Neuronal stem cell (in vitro differentiated cells): ENCODE data around the gene MEGF11.

Experiments used
- DNase-seq: peaks from one replicate; pipeline ENCODE4 v3.0.0-alpha.2; 2013; ENCODE audit warnings: low spot score
- H2AFZ ChIP-seq: one replicate; pipeline ENCODE4 v1.6.1; 2013; ENCODE audit warnings: mild to moderate bottlenecking, low read length, inconsistent platforms
- H2AK5ac ChIP-seq: 2 replicates; pipeline ENCODE4 v1.6.1; 2013; ENCODE audit warnings: low read depth, mild to moderate bottlenecking, inconsistent platforms, low read length, moderate library complexity, mixed read lengths
- H2BK120ac ChIP-seq: 2 replicates; pipeline ENCODE4 v1.6.1; 2013; ENCODE audit warnings: low read depth, mild to moderate bottlenecking, inconsistent platforms, low read length, moderate library complexity, mixed read lengths
- H2BK12ac ChIP-seq: one replicate; pipeline ENCODE4 v1.6.1; 2013; ENCODE audit warnings: low read length, inconsistent platforms
- H2BK15ac ChIP-seq: 2 replicates; pipeline ENCODE4 v1.6.1; 2013; ENCODE audit warnings: mild to moderate bottlenecking, low read length, inconsistent platforms, mixed read lengths
- H2BK5ac ChIP-seq: one replicate; pipeline ENCODE4 v1.6.1; 2013; ENCODE audit warnings: inconsistent platforms, mild to moderate bottlenecking, low read length, moderate library complexity
- H3K14ac ChIP-seq: one replicate; pipeline ENCODE4 v1.6.1; 2013; ENCODE audit warnings: low read length, inconsistent platforms
- H3K18ac ChIP-seq: 2 replicates; pipeline ENCODE4 v1.6.1; 2013; ENCODE audit warnings: low read length, inconsistent platforms
- H3K23ac ChIP-seq: 2 replicates; pipeline ENCODE4 v1.6.1; 2013; ENCODE audit warnings: low read depth, mild to moderate bottlenecking, mixed read lengths, low read length, inconsistent platforms; ENCODE audit not compliant: poor library complexity
- H3K27ac ChIP-seq: replicated peaks from 3 replicates; pipeline ENCODE4 v1.5.1; 2013; ENCODE audit warnings: low read length, inconsistent platforms
- H3K27me3 ChIP-seq, 3 experiments: 2 replicates each; pipeline ENCODE4 v1.6.1; 2013; ENCODE audit warnings: low read length in 3 of 3, mild to moderate bottlenecking in 2 of 3, inconsistent platforms in 1 of 3, low read depth in 1 of 3, mixed read lengths in 1 of 3, moderate library complexity in 1 of 3; ENCODE audit not compliant: control insufficient read depth in 3 of 3, insufficient read depth in 3 of 3
- H3K36me3 ChIP-seq, 2 donors: replicated peaks in 1 of 2; 2 replicates each; pipeline ENCODE4 v1.6.1; 2013; ENCODE audit warnings: low read length in 2 of 2; ENCODE audit not compliant: control insufficient read depth in 2 of 2, insufficient read depth in 2 of 2
- H3K4ac ChIP-seq: 2 replicates; pipeline ENCODE4 v1.6.1; 2013; ENCODE audit warnings: inconsistent platforms, mild to moderate bottlenecking, low read length, moderate library complexity
- H3K4me1 ChIP-seq, 2 donors: 1 replicate in 1 of 2; 2 replicates in 1 of 2; pipeline ENCODE4 v1.6.1; 2013; ENCODE audit warnings: low read length in 2 of 2, low read depth in 1 of 2; ENCODE audit not compliant: control insufficient read depth in 2 of 2, insufficient read depth in 1 of 2
- H3K4me2 ChIP-seq: one replicate; pipeline ENCODE4 v1.6.1; 2013; ENCODE audit warnings: mild to moderate bottlenecking, low read length, inconsistent platforms; ENCODE audit not compliant: insufficient read depth, poor library complexity, severe bottlenecking
- H3K4me3 ChIP-seq, 2 donors: 2 replicates each; pipeline ENCODE4 v1.5.1; 2013; ENCODE audit warnings: low read length in 2 of 2, mild to moderate bottlenecking in 2 of 2, inconsistent platforms in 1 of 2, moderate library complexity in 1 of 2
- H3K79me1 ChIP-seq: one replicate; pipeline ENCODE4 v1.6.1; 2013; ENCODE audit warnings: low read depth, mild to moderate bottlenecking, inconsistent platforms, low read length, moderate library complexity
- H3K9ac ChIP-seq: one replicate; pipeline ENCODE4 v1.6.1; 2013; ENCODE audit warnings: mild to moderate bottlenecking, low read depth, low read length, inconsistent platforms; ENCODE audit not compliant: poor library complexity
- H3K9me3 ChIP-seq, 2 donors: replicated peaks in 1 of 2; 2 replicates each; pipeline versions ENCODE3 to v1.6.1; 2013; ENCODE audit warnings: low read length in 2 of 2, mild to moderate bottlenecking in 2 of 2, inconsistent platforms in 1 of 2, low read depth in 1 of 2, mixed read lengths in 1 of 2, moderate library complexity in 1 of 2; ENCODE audit not compliant: control insufficient read depth in 2 of 2, insufficient read depth in 1 of 2
- H4K8ac ChIP-seq: one replicate; pipeline ENCODE4 v1.6.1; 2013; ENCODE audit warnings: low read depth, mild to moderate bottlenecking, inconsistent platforms, low read length, moderate library complexity
- H4K91ac ChIP-seq: one replicate; pipeline ENCODE4 v1.6.1; 2013; ENCODE audit warnings: low read length, low read depth, mild to moderate bottlenecking, inconsistent platforms; ENCODE audit not compliant: poor library complexity
- WGBS, 2 donors: extraction: QIAGEN DNeasy Blood & Tissue Kit; methylation state at CpG; one replicate each; pipeline ENCODE4 v1.1.7; 2013; ENCODE audit warnings: missing lambda C conversion rate in 2 of 2, mixed read lengths in 1 of 2; ENCODE audit not compliant: insufficient read length in 2 of 2, insufficient replicate concordance in 1 of 2; ENCODE audit errors: extremely low coverage in 2 of 2; 5-methylcytosine and 5-hydroxymethylcytosine counted together

MEGF11 gene

DNA sequence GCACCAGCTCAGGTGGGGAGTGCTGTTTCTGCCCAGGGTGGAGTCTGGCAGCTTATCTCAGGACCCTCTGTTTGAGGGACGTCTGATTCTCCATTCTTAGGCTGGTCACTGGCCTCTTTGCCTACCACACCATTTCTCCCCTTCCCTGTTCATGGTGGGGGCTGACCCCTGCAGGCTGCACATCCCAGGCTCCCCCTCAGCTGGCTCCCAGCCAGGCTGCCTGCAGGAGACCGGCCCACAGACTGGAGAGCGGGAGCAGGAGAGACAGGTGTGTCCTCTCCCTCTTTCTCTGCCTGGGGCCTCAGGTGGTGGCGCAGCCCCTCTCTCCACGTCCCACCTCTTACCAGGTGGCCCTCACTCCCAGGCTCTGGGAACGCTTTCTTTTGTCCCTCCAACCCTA lies 323.4 kb downstream of the MEGF11 start:
- Histone ChIP-seq H4K8ac (no peak overlapping the region), H3K4me1 (no peaks in the 10 kb centered on the region), H3K36me3 (no peaks in the 10 kb centered on the region), H2BK12ac (peak overlapping the region; percentile 51), H2BK15ac (no peak overlapping the region), H3K9ac (no peak overlapping the region), H2AFZ (no peak overlapping the region), H3K14ac (no peak overlapping the region), H2BK120ac (no peak overlapping the region), H3K4me3 (no peak overlapping the region), H3K4ac (no peak overlapping the region), H2BK5ac (no peak overlapping the region), H2AK5ac (peak overlapping the region; percentile 26), H3K4me2 (no peak overlapping the region), H4K91ac (no peak overlapping the region), H3K27me3 (no peaks in the 10 kb centered on the region), H3K9me3 (no peaks in the 10 kb centered on the region), H3K23ac (no peak overlapping the region), H3K79me1 (no peaks in the 10 kb centered on the region), H3K18ac (no peak overlapping the region), H3K27ac (no peak overlapping the region)
- no peak for DNase-seq
- no CpG with 5 or more reads among the region's 6 CpGs for WGBS, 2 donors

DNA sequence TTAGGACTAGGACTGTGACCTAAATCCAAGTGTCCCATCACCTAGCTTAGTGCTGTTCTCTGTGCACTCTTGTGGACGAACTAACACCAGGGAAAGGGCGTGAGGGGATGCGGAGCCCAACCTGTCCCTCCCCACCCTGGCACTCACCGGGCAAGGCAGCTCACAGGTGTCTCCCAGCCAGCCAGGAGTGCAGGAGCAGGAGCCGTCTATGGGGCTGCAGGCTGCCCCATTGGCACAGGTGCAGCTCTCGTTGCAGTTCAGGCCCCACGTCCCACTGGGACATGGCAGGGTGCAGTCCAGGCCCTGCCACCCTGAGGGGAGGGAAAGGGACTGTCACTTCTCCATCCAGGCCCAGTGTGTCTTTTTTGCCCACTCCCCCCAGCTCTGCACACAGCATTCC lies 324.0 kb downstream of the MEGF11 start:
- no peak overlapping the region for H3K4me3 ChIP-seq
- no peak overlapping the region for H3K27ac ChIP-seq
- no peak overlapping the region for H3K18ac ChIP-seq
- H2BK12ac ChIP-seq, result no peak overlapping the region
- H3K36me3 ChIP-seq, result no peaks in the 10 kb centered on the region
- H4K91ac ChIP-seq, result no peak overlapping the region
- WGBS, 2 donors, result no CpG with 5 or more reads among the region's 7 CpGs
- no peaks in the 10 kb centered on the region for H3K4me1 ChIP-seq
- no peak overlapping the region for H3K14ac ChIP-seq
- DNase-seq, result no peak
- no peak overlapping the region for H3K9ac ChIP-seq
- peak overlapping the region; percentile 26 for H2AK5ac ChIP-seq
- H2BK5ac ChIP-seq, result no peak overlapping the region
- H3K23ac ChIP-seq, result peak overlapping the region; percentile 5
- no peak overlapping the region for H2BK120ac ChIP-seq
- no peak overlapping the region for H3K4me2 ChIP-seq
- no peaks in the 10 kb centered on the region for H3K79me1 ChIP-seq
- H3K27me3 ChIP-seq, result no peaks in the 10 kb centered on the region
- H4K8ac ChIP-seq, result no peak overlapping the region
- H2AFZ ChIP-seq, result no peak overlapping the region
- no peak overlapping the region for H2BK15ac ChIP-seq
- no peak overlapping the region for H3K4ac ChIP-seq
- H3K9me3 ChIP-seq, result no peaks in the 10 kb centered on the region

- no peak overlapping the region for H3K4me2 ChIP-seq
- no peaks in the 10 kb centered on the region for H3K9me3 ChIP-seq
- no peak overlapping the region for H3K9ac ChIP-seq
- no peak overlapping the region for H3K18ac ChIP-seq
- H4K8ac ChIP-seq, result no peak overlapping the region
- WGBS, 2 donors, result no CpG with 5 or more reads among the region's 2 CpGs
- no peak for DNase-seq
- H3K27ac ChIP-seq, result no peak overlapping the region
- H3K36me3 ChIP-seq, result no peaks in the 10 kb centered on the region
- no peak overlapping the region for H2BK5ac ChIP-seq
- no peak overlapping the region for H2BK15ac ChIP-seq
- no peak overlapping the region for H2BK12ac ChIP-seq
- H3K23ac ChIP-seq, result no peak overlapping the region
- H3K79me1 ChIP-seq, result no peaks in the 10 kb centered on the region
- no peak overlapping the region for H2AK5ac ChIP-seq
- no peaks in the 10 kb centered on the region for H3K27me3 ChIP-seq
- no peak overlapping the region for H3K14ac ChIP-seq
- H3K4ac ChIP-seq, result no peak overlapping the region
- H3K4me1 ChIP-seq, result no peaks in the 10 kb centered on the region
- no peak overlapping the region for H2AFZ ChIP-seq
- no peak overlapping the region for H4K91ac ChIP-seq
- H2BK120ac ChIP-seq, result no peak overlapping the region
- H3K4me3 ChIP-seq, result no peak overlapping the region
Observed at GRCh38 chr15:65927545-65927944, 326.0 kb downstream of the MEGF11 start.

GRCh38 chr15:65926899-65927298 lies 326.7 kb downstream of the MEGF11 start:
- no peak overlapping the region for H4K91ac ChIP-seq
- no peak for DNase-seq
- no peaks in the 10 kb centered on the region for H3K9me3 ChIP-seq
- no peak overlapping the region for H4K8ac ChIP-seq
- H2BK5ac ChIP-seq, result no peak overlapping the region
- H3K4ac ChIP-seq, result no peak overlapping the region
- H3K4me3 ChIP-seq, result no peak overlapping the region
- H2BK15ac ChIP-seq, result no peak overlapping the region
- H2BK120ac ChIP-seq, result no peak overlapping the region
- no peak overlapping the region for H2AFZ ChIP-seq
- H3K9ac ChIP-seq, result no peak overlapping the region
- no peak overlapping the region for H3K4me2 ChIP-seq
- no peaks in the 10 kb centered on the region for H3K79me1 ChIP-seq
- no peak overlapping the region for H2AK5ac ChIP-seq
- no peak overlapping the region for H2BK12ac ChIP-seq
- no peak overlapping the region for H3K18ac ChIP-seq
- no peaks in the 10 kb centered on the region for H3K27me3 ChIP-seq
- H3K36me3 ChIP-seq, result no peaks in the 10 kb centered on the region
- no CpG with 5 or more reads among the region's 1 CpG for WGBS, 2 donors
- no peak overlapping the region for H3K27ac ChIP-seq
- H3K23ac ChIP-seq, result no peak overlapping the region
- no peak overlapping the region for H3K14ac ChIP-seq
- H3K4me1 ChIP-seq, result no peaks in the 10 kb centered on the region
